ENCODE data around the gene SYCE3. TPM values are rescaled to one million over a fixed set of nuclear protein-coding genes. Genes with fewer than 3 reads are reported as not detected.

SYCE3 gene, protein sequence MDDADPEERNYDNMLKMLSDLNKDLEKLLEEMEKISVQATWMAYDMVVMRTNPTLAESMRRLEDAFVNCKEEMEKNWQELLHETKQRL
- total RNA-seq (ENCODE audit: unreplicated experiment), result not detected
- long read RNA-seq, result 0 reads

DNA sequence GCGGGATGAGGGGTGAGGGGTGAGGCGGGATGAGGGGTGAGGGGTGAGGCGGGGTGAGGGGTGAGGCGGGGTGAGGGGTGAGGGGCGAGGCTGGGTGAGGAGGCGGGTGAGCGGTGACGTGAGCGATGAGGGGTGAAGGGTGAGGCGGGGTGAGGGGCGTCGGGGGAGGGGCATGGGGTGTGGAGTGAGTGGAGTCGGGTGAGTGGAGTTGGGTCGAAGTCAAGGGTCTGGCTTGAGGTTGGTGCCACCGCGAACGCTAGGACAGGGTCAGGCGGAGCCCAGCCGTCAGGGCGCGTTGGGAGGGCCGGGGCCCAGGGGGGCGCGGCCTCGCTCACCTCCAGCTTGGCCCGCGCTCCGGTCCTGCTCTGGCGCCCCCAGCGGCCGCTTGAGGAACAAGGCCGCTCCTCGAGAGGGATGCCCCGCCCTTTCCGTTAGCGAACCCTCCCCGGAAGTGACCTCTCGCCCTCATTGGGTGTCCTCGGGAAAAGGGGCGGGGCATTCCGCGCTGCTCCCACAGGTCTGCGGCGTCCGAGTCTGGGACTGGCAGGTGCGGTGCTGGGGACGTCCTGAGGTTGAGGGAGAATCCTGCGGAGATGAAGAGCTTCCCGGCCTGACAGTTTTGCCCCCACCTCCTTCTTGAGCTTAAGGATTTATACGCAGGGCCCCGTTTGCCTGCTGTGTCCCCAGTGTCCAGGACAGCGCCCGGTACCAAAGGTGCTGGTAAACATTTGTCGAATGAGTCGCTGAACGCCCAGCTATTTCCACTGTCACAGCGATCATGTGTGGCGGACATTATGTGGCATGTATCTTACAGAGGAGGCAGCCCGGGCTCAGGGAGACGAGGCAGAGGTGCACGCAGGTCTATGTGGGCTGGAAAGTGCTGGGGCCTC is at the start of gene SYCE3:
Gene SYCE3, minus strand, starts transcription at position 397 of the 890 bp plus-strand sequence. CDS start 6,514 bp downstream, outside the sequence.
- Mint-ChIP-seq H3K4me3 (ENCODE audit: unreplicated experiment) (peak within 1 kb of the TSS; percentile 89), H3K4me1 (ENCODE audit: low read depth, unreplicated experiment) (peaks cover 4% of the 10 kb centered on the region), H3K9me3 (ENCODE audit: unreplicated experiment) (peaks cover 6% of the 10 kb centered on the region), H3K27me3 (ENCODE audit: unreplicated experiment) (peaks cover 13% of the 10 kb centered on the region), H3K27ac (ENCODE audit: unreplicated experiment) (no peak within 1 kb of the TSS), H3K36me3 (ENCODE audit: unreplicated experiment) (no peaks in the 10 kb centered on the region)
- TF ChIP-seq, protein P1, sequence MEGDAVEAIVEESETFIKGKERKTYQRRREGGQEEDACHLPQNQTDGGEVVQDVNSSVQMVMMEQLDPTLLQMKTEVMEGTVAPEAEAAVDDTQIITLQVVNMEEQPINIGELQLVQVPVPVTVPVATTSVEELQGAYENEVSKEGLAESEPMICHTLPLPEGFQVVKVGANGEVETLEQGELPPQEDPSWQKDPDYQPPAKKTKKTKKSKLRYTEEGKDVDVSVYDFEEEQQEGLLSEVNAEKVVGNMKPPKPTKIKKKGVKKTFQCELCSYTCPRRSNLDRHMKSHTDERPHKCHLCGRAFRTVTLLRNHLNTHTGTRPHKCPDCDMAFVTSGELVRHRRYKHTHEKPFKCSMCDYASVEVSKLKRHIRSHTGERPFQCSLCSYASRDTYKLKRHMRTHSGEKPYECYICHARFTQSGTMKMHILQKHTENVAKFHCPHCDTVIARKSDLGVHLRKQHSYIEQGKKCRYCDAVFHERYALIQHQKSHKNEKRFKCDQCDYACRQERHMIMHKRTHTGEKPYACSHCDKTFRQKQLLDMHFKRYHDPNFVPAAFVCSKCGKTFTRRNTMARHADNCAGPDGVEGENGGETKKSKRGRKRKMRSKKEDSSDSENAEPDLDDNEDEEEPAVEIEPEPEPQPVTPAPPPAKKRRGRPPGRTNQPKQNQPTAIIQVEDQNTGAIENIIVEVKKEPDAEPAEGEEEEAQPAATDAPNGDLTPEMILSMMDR (IDR thresholded peaks at IDR 0.05; ENCODE audit: partially characterized antibody, unreplicated experiment), result peak; percentile 93
- DNase-seq, result peak; percentile 98

DNA sequence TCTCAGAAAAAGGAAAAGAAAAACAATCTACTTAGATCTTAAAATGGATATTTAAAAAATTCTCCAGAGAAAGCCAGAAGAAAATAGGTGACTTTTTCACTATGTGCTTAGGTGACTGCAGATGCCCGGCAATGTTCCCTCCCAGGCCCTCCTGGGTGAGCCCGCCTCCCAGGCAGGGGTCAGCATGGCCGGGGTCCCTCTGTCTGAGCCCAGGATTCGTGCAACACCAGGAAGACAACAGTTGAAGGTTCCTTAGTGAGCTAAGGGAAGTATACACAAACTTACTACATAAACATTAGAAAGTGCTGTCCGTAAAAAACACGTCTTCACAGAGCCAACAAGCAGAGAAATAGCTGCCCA is 49.4 kb upstream of the SYCE3 start:
- Mint-ChIP-seq H3K4me3 (ENCODE audit: unreplicated experiment) (no peak overlapping the region), H3K27me3 (ENCODE audit: unreplicated experiment) (peaks cover 12% of the 10 kb centered on the region), H3K27ac (ENCODE audit: unreplicated experiment) (no peak overlapping the region), H3K9me3 (ENCODE audit: unreplicated experiment) (peaks cover 21% of the 10 kb centered on the region), H3K36me3 (ENCODE audit: unreplicated experiment) (peaks cover 6% of the 10 kb centered on the region), H3K4me1 (ENCODE audit: low read depth, unreplicated experiment) (no peaks in the 10 kb centered on the region)
- DNase-seq, result no peak
- TF ChIP-seq, protein P1 (IDR thresholded peaks at IDR 0.05; ENCODE audit: partially characterized antibody, unreplicated experiment), result no peak

DNA sequence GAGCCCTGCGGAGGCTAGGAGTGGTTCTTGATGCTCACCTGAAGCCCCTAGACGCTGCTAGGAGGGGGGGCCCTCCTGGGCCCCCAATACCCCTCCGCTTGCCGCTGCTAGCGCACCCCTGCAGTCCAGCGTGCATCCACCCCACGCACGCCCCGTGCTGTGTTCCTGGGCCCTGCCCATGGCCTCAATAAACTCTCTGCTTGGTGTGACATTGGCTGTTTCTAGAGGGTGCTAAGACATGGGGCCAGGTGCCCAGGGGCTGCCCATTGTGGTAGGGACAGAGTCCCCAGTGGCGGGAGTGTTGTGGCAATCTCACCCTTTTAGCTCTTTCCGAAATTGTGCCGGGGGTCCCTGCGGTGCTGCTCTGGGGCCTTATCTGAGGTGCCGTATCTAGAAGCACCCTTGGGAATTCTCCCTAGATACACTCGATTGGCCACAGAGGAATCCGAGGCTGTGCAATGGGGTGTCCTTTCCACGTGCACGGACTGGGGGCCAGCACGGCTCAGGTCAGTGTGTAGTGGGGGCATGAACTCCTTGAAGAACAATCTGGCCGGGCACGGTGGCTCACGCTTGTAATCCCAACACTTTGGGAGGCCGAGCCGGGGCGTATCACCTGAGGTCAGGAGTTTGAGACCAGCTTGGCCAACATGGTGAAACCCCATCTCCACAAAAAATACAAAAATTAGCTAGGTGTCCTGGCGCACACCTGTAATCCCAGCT is 48.8 kb upstream of the SYCE3 start:
- Mint-ChIP-seq H3K4me3 (ENCODE audit: unreplicated experiment) (no peak overlapping the region), H3K27ac (ENCODE audit: unreplicated experiment) (no peak overlapping the region), H3K4me1 (ENCODE audit: low read depth, unreplicated experiment) (no peaks in the 10 kb centered on the region), H3K36me3 (ENCODE audit: unreplicated experiment) (peaks cover 6% of the 10 kb centered on the region), H3K9me3 (ENCODE audit: unreplicated experiment) (peaks cover 21% of the 10 kb centered on the region), H3K27me3 (ENCODE audit: unreplicated experiment) (peaks cover 13% of the 10 kb centered on the region)
- no peak for DNase-seq
- TF ChIP-seq, protein P1 (IDR thresholded peaks at IDR 0.05; ENCODE audit: partially characterized antibody, unreplicated experiment), result no peak

DNA sequence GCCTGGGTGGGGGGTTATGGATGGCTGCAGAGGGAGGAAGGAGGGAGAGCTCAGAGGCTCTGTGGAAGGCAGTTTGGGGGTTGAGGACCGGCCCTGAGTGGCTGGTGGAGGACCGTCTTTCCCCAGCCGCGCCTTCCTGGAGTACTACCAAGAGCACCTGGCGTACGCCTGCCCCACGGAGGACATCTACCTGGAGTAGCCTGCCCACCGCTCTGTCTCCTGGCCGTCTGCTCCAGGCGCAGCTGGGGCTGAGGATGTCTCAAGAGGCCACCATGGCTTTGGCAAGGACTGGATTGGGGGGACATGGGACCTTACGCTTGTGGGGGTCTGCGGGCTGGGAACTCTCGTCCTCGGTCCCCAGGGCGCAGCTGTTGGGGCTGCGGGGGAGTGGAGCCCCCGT is 47.9 kb upstream of the SYCE3 start:
- H3K4me3 Mint-ChIP-seq (ENCODE audit: unreplicated experiment), result no peak overlapping the region
- TF ChIP-seq, protein P1 (IDR thresholded peaks at IDR 0.05; ENCODE audit: partially characterized antibody, unreplicated experiment), result no peak
- H3K9me3 Mint-ChIP-seq (ENCODE audit: unreplicated experiment), result peaks cover 21% of the 10 kb centered on the region
- peaks cover 14% of the 10 kb centered on the region for H3K27me3 Mint-ChIP-seq (ENCODE audit: unreplicated experiment)
- no peak overlapping the region for H3K27ac Mint-ChIP-seq (ENCODE audit: unreplicated experiment)
- DNase-seq, result no peak
- H3K36me3 Mint-ChIP-seq (ENCODE audit: unreplicated experiment), result peaks cover 6% of the 10 kb centered on the region
- H3K4me1 Mint-ChIP-seq (ENCODE audit: low read depth, unreplicated experiment), result no peaks in the 10 kb centered on the region
